Lower leg skin (tissue), 3 donors: ENCODE measurements around the gene LOXHD1.

Source experiments
- POLR2A ChIP-seq, 2 donors: fragments of 450-650 bp; IDR thresholded peaks; one replicate each; pipeline ENCODE4 v1.6.1; 2016 to 2017; ENCODE audit warnings: antibody characterized with exemption in 2 of 2, mild to moderate bottlenecking in 1 of 2, moderate library complexity in 1 of 2
- TF ChIP-seq, protein P1 (sequence below), 3 donors: fragments of 450-650 bp; IDR thresholded peaks; one replicate each; pipeline ENCODE4 v1.5.1; 2016; ENCODE audit warnings: antibody characterized with exemption in 3 of 3, mild to moderate bottlenecking in 3 of 3, moderate library complexity in 2 of 3

DNA sequence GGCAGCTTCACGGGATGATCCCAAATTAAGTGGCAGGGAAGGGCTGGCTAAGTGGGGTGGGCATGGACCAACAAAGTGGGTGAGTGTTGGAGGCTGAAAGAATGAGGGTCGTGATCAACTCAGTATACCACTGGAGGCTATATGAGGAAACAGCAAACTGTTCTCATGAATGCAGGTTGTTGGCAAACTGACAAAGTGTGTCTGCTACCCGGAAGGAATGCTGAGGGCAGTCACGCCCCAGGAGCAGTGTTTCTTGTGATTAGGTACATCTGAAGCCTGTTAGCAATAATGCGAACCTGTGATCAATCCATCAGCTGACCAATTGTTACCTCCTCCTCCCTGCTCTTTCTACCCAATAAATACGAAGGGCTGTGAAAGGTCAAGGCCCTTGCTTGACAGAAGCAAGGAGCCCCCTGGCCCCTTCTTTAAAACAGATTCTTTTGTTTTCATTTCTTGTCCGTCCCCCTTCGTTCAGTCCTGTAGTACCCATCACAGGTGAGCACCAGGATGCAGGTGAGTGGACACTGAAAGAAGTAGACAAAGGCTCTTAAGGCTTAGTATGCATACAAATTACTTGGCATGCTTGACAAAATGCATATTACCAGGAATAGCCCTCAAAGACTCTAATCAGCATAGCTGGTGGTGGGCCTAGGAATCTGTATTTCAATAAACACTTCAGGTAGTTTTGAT is 67.9 kb downstream of the LOXHD1 start:
- TF ChIP-seq, protein P1, sequence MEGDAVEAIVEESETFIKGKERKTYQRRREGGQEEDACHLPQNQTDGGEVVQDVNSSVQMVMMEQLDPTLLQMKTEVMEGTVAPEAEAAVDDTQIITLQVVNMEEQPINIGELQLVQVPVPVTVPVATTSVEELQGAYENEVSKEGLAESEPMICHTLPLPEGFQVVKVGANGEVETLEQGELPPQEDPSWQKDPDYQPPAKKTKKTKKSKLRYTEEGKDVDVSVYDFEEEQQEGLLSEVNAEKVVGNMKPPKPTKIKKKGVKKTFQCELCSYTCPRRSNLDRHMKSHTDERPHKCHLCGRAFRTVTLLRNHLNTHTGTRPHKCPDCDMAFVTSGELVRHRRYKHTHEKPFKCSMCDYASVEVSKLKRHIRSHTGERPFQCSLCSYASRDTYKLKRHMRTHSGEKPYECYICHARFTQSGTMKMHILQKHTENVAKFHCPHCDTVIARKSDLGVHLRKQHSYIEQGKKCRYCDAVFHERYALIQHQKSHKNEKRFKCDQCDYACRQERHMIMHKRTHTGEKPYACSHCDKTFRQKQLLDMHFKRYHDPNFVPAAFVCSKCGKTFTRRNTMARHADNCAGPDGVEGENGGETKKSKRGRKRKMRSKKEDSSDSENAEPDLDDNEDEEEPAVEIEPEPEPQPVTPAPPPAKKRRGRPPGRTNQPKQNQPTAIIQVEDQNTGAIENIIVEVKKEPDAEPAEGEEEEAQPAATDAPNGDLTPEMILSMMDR (IDR thresholded peaks at IDR 0.05) = no peak
- no peak for TF ChIP-seq POLR2A (IDR thresholded peaks at IDR 0.05)
